HepG2 (cell line): Measurements from ENCODE around the gene NUDT9. TPM values are rescaled to one million over a fixed set of nuclear protein-coding genes. Genes with fewer than 3 reads are reported as not detected.
A peak's percentile ranks its signal among the peaks of the same experiment; 100 is the strongest.

Experiments used
- CREB1 ChIP-seq, 2 experiments: fragments of 450-650 bp in 1 of 2; IDR thresholded peaks; 2 replicates each; pipeline ENCODE4 v1.6.1; 2016 to 2017; ENCODE audit warnings: control low read depth in 1 of 2, mild to moderate bottlenecking in 1 of 2, missing compliant biosample characterization in 1 of 2, missing genetic modification characterization in 1 of 2
- EP300 ChIP-seq, 3 experiments: sonication (generic) in 1 of 3; formaldehyde crosslinking in 1 of 3; IDR thresholded peaks; 2 replicates each; pipeline versions ENCODE4 v1.5.1 to v1.6.1; 2011 to 2020; ENCODE audit warnings: low read depth in 2 of 3, low read length in 2 of 3, borderline replicate concordance in 1 of 3, improper control_type of control experiment in 1 of 3, mild to moderate bottlenecking in 1 of 3, missing genetic modification reagents in 1 of 3, moderate library complexity in 1 of 3
- FOXO1 ChIP-seq: sonication (generic); formaldehyde crosslinking; IDR thresholded peaks from 2 replicates; pipeline ENCODE4 v1.4.0; 2020; ENCODE audit warnings: missing genetic modification reagents
- GATA4 ChIP-seq: sonication (generic); IDR thresholded peaks from 2 replicates; pipeline ENCODE4 v1.6.1; 2016; ENCODE audit warnings: antibody characterized with exemption, low read depth, borderline replicate concordance
- HNF4A ChIP-seq: sonication (generic); formaldehyde crosslinking; IDR thresholded peaks from 2 replicates; pipeline ENCODE4 v1.4.0; 2020; ENCODE audit warnings: missing genetic modification reagents
- HOXA3 ChIP-seq: sonication (generic); formaldehyde crosslinking; IDR thresholded peaks from 2 replicates; pipeline ENCODE4 v1.5.0; 2020; ENCODE audit warnings: missing genetic modification reagents
- HOXA5 ChIP-seq: sonication (generic); formaldehyde crosslinking; IDR thresholded peaks from 2 replicates; pipeline ENCODE4 v1.4.0; 2020; ENCODE audit warnings: missing genetic modification reagents
- NONO ChIP-seq, 2 experiments: fragments of 450-650 bp in 1 of 2; sonication (generic) in 1 of 2; formaldehyde crosslinking in 1 of 2; IDR thresholded peaks in 1 of 2; conservative IDR thresholded peaks in 1 of 2; 2 replicates each; pipeline versions ENCODE4 v1.6.1 to v1.8.0; 2017 to 2022; ENCODE audit warnings: mild to moderate bottlenecking in 1 of 2, missing genetic modification reagents in 1 of 2, moderate library complexity in 1 of 2
- PPARG ChIP-seq: conservative IDR thresholded peaks from 2 replicates; pipeline ENCODE4 v1.6.1; 2016; ENCODE audit warnings: missing biosample characterization, missing genetic modification reagents
- RFX3 ChIP-seq: IDR thresholded peaks from 2 replicates; pipeline ENCODE4 v1.6.1; 2016; ENCODE audit warnings: missing biosample characterization, missing genetic modification reagents
- SKIL ChIP-seq: sonication (generic); formaldehyde crosslinking; IDR thresholded peaks from 2 replicates; pipeline ENCODE4 v1.8.0; 2022; ENCODE audit warnings: missing genetic modification reagents, mild to moderate bottlenecking, moderate library complexity, borderline replicate concordance
- TEAD3 ChIP-seq: optimal IDR thresholded peaks from 2 replicates; pipeline ENCODE3; 2016; ENCODE audit warnings: borderline replicate concordance
- TSC22D2 ChIP-seq: sonication (generic); formaldehyde crosslinking; IDR thresholded peaks from 2 replicates; pipeline ENCODE4 v1.5.1; 2020; ENCODE audit warnings: missing genetic modification reagents, mild to moderate bottlenecking, borderline replicate concordance
- ZC3H13 ChIP-seq: sonication (generic); formaldehyde crosslinking; IDR thresholded peaks from 2 replicates; pipeline ENCODE4 v1.8.1; 2023; ENCODE audit warnings: mild to moderate bottlenecking, missing genetic modification reagents, moderate library complexity
- ZNF510 ChIP-seq: sonication (generic); formaldehyde crosslinking; IDR thresholded peaks from 2 replicates; pipeline ENCODE4 v1.4.0; 2020; ENCODE audit warnings: low read depth, mild to moderate bottlenecking, missing genetic modification reagents
- ZNF577 ChIP-seq: sonication (generic); formaldehyde crosslinking; IDR thresholded peaks from 2 replicates; pipeline ENCODE4 v1.4.0; 2020; ENCODE audit warnings: mild to moderate bottlenecking, low read depth, missing genetic modification reagents, borderline replicate concordance
- polyA plus RNA-seq, 8 experiments: library from polyadenylated mRNA; depleted of rRNA in 3 of 8; stranded (reverse) in 7 of 8; unstranded in 1 of 8; fragments of >200 nt; fragmentation: Illumina TruSeq in 4 of 8; extraction: Trizol in 4 of 8; gene quantifications; 2 replicates each; pipeline versions ENCODE4 v1.2.1 to v1.2.3, GENCODE V29; 2011 to 2016; ENCODE audit warnings: low read depth in 4 of 8, missing spikeins in 1 of 8, mixed read lengths in 1 of 8; ENCODE audit not compliant: insufficient read depth in 1 of 8
- total RNA-seq, 5 experiments: library from RNA; depleted of rRNA; stranded (reverse); fragments of >200 nt; fragmentation: Illumina TruSeq; extraction: Trizol; gene quantifications; 2 replicates each; pipeline ENCODE4 v1.2.3, GENCODE V29; 2016; ENCODE audit warnings: low read depth in 1 of 5
- TF ChIP-seq, protein P1 (sequence below): IDR thresholded peaks from 2 replicates; pipeline ENCODE4 v1.6.1; 2016
- TF ChIP-seq, protein P2 (sequence below): sonication (generic); formaldehyde crosslinking; IDR thresholded peaks from 2 replicates; pipeline ENCODE4 v1.4.0; 2020; ENCODE audit warnings: missing genetic modification reagents; ENCODE audit errors: not compliant biosample characterization
- TF ChIP-seq, protein P3 (sequence below): sonication (generic); formaldehyde crosslinking; IDR thresholded peaks from 2 replicates; pipeline ENCODE4 v1.4.0; 2020; ENCODE audit warnings: missing genetic modification reagents
- TF ChIP-seq, protein P4 (sequence below): sonication (generic); formaldehyde crosslinking; IDR thresholded peaks from 2 replicates; pipeline ENCODE4 v1.4.0; 2020; ENCODE audit warnings: mild to moderate bottlenecking, missing genetic modification reagents

NUDT9 gene
- total and polyA plus RNA-seq, 2 of the 13 experiments (the other 11 are each of a cell fraction or from before 2014, with no cell fraction given): 10.4 to 12.3 TPM

DNA sequence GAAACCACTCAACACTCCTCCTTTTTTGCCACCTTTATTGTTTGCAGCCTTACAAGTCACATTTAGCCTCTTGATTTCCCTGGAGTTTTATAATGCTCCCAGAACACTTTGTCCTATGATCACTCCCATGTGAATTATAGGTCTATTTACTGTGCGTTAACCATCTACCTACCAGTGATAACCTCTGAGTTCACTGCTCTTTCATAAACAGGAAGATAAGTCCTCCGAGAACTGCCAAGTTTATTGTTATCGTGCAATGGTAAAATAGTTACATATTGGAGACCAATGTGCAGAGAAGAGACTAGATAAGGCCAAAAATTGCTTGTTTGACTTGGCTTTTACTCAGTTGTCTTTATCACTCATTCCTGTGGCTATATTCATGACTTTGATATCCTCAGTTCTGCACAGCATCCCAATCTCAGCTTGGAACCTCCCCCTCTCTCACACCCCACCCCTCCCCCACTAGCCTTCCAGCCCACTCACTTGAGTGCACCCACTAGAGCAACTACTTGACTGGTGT, 12.9 kb upstream of the NUDT9 start (continued):
- peak; percentile 49; the same call in 1 of the 2 replicates for TF ChIP-seq HOXA5
- TF ChIP-seq FOXO1 (CRISPR knock-in tag): peak; percentile 67
- no peak for TF ChIP-seq ZNF510 (CRISPR knock-in tag)
- TF ChIP-seq TSC22D2 (CRISPR knock-in tag): 0 out of 2 replicates have a peak, but pooled peaks have one; percentile 43
- TF ChIP-seq TEAD3 (CRISPR knock-in tag): peak; percentile 38
- TF ChIP-seq, protein P1, sequence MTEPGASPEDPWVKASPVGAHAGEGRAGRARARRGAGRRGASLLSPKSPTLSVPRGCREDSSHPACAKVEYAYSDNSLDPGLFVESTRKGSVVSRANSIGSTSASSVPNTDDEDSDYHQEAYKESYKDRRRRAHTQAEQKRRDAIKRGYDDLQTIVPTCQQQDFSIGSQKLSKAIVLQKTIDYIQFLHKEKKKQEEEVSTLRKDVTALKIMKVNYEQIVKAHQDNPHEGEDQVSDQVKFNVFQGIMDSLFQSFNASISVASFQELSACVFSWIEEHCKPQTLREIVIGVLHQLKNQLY: 0 out of 2 replicates have a peak, but pooled peaks have one; percentile 18
- TF ChIP-seq HOXA3 (CRISPR knock-in tag): no peak
- peak; percentile 84 for TF ChIP-seq HNF4A
- TF ChIP-seq, protein P2, sequence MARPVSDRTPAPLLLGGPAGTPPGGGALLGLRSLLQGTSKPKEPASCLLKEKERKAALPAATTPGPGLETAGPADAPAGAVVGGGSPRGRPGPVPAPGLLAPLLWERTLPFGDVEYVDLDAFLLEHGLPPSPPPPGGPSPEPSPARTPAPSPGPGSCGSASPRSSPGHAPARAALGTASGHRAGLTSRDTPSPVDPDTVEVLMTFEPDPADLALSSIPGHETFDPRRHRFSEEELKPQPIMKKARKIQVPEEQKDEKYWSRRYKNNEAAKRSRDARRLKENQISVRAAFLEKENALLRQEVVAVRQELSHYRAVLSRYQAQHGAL: no peak
- TF ChIP-seq RFX3 (CRISPR knock-in tag): no peak
- TF ChIP-seq SKIL (CRISPR knock-in tag): peak; percentile 59; the same call in 1 of the 2 replicates
- TF ChIP-seq ZNF577 (CRISPR knock-in tag): no peak
- TF ChIP-seq ZC3H13 (CRISPR knock-in tag): 0 out of 2 replicates have a peak, but pooled peaks have one; percentile 28
- peak; percentile 82 for TF ChIP-seq PPARG (CRISPR knock-in tag)
- peak; percentile 95 for TF ChIP-seq GATA4
- TF ChIP-seq NONO (IDR thresholded peaks at IDR 0.05): no peak
- peak; percentile 66; the same call in 1 of the 2 replicates for TF ChIP-seq NONO (CRISPR knock-in tag; conservative IDR thresholded peaks at IDR 0.05)
- TF ChIP-seq, protein P3, sequence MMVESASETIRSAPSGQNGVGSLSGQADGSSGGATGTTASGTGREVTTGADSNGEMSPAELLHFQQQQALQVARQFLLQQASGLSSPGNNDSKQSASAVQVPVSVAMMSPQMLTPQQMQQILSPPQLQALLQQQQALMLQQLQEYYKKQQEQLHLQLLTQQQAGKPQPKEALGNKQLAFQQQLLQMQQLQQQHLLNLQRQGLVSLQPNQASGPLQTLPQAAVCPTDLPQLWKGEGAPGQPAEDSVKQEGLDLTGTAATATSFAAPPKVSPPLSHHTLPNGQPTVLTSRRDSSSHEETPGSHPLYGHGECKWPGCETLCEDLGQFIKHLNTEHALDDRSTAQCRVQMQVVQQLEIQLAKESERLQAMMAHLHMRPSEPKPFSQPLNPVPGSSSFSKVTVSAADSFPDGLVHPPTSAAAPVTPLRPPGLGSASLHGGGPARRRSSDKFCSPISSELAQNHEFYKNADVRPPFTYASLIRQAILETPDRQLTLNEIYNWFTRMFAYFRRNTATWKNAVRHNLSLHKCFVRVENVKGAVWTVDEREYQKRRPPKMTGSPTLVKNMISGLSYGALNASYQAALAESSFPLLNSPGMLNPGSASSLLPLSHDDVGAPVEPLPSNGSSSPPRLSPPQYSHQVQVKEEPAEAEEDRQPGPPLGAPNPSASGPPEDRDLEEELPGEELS (CRISPR knock-in tag): peak; percentile 94
- no peak for TF ChIP-seq CREB1 (IDR thresholded peaks at IDR 0.05)
- TF ChIP-seq CREB1 (CRISPR knock-in tag; IDR thresholded peaks at IDR 0.05): 0 out of 2 replicates have a peak, but pooled peaks have one; percentile 44
- TF ChIP-seq EP300 (IDR thresholded peaks at IDR 0.05; ENCODE audit: low read depth in 2 of 2, low read length in 2 of 2): peak in 1 of 2 experiments; percentile 85; a peak in 2 of 4 replicates
- TF ChIP-seq EP300 (CRISPR knock-in tag; IDR thresholded peaks at IDR 0.05; ENCODE audit: borderline replicate concordance): peak; percentile 68
- TF ChIP-seq, protein P4, sequence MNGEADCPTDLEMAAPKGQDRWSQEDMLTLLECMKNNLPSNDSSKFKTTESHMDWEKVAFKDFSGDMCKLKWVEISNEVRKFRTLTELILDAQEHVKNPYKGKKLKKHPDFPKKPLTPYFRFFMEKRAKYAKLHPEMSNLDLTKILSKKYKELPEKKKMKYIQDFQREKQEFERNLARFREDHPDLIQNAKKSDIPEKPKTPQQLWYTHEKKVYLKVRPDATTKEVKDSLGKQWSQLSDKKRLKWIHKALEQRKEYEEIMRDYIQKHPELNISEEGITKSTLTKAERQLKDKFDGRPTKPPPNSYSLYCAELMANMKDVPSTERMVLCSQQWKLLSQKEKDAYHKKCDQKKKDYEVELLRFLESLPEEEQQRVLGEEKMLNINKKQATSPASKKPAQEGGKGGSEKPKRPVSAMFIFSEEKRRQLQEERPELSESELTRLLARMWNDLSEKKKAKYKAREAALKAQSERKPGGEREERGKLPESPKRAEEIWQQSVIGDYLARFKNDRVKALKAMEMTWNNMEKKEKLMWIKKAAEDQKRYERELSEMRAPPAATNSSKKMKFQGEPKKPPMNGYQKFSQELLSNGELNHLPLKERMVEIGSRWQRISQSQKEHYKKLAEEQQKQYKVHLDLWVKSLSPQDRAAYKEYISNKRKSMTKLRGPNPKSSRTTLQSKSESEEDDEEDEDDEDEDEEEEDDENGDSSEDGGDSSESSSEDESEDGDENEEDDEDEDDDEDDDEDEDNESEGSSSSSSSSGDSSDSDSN (CRISPR knock-in tag): no peak
